Trophoblast cell (in vitro differentiated cells and primary cell): ENCODE results near the gene TAPBP.

ENCODE experiments used
- DNase-seq, 2 donors: peaks; one replicate each; pipeline ENCODE4 v3.0.0-alpha.2; 2016
- H2AFZ ChIP-seq: 2 replicates; pipeline ENCODE4 v1.6.1; 2013; ENCODE audit warnings: low read length, moderate library complexity, mild to moderate bottlenecking; ENCODE audit not compliant: insufficient read depth, poor library complexity
- H2AK5ac ChIP-seq: 2 replicates; pipeline ENCODE4 v1.6.1; 2013; ENCODE audit warnings: mild to moderate bottlenecking, low read length
- H2BK120ac ChIP-seq: 2 replicates; pipeline ENCODE4 v1.6.1; 2013; ENCODE audit warnings: low read length, mild to moderate bottlenecking, moderate library complexity; ENCODE audit not compliant: insufficient read depth, poor library complexity
- H2BK12ac ChIP-seq: 2 replicates; pipeline ENCODE4 v1.6.1; 2013; ENCODE audit warnings: mild to moderate bottlenecking, low read length, moderate library complexity
- H2BK5ac ChIP-seq: 2 replicates; pipeline ENCODE4 v1.6.1; 2013; ENCODE audit warnings: low read length, low read depth, moderate library complexity, mild to moderate bottlenecking; ENCODE audit not compliant: poor library complexity
- H3K14ac ChIP-seq: 2 replicates; pipeline ENCODE4 v1.6.1; 2013; ENCODE audit warnings: mild to moderate bottlenecking, low read length
- H3K18ac ChIP-seq: 2 replicates; pipeline ENCODE4 v1.6.1; 2013; ENCODE audit warnings: mild to moderate bottlenecking, low read length
- H3K23ac ChIP-seq: 2 replicates; pipeline ENCODE4 v1.6.1; 2013; ENCODE audit warnings: low read length
- H3K27ac ChIP-seq: 2 replicates; pipeline ENCODE4 v1.5.1; 2013; ENCODE audit warnings: low read depth, mild to moderate bottlenecking, inconsistent platforms, low read length, moderate library complexity
- H3K27me3 ChIP-seq: 2 replicates; pipeline ENCODE4 v1.6.1; 2013; ENCODE audit warnings: inconsistent platforms, mild to moderate bottlenecking, low read length, moderate library complexity; ENCODE audit not compliant: insufficient read depth
- H3K36me3 ChIP-seq, 2 experiments: 1 replicate in 1 of 2; 2 replicates in 1 of 2; pipeline ENCODE4 v1.6.1; 2013; ENCODE audit warnings: low read length in 2 of 2, mild to moderate bottlenecking in 2 of 2, moderate library complexity in 1 of 2; ENCODE audit not compliant: insufficient read depth in 2 of 2, control insufficient read depth in 1 of 2
- H3K4ac ChIP-seq: 2 replicates; pipeline ENCODE4 v1.6.1; 2013; ENCODE audit warnings: low read depth, mild to moderate bottlenecking, low read length, moderate library complexity
- H3K4me1 ChIP-seq, 2 experiments: 1 replicate in 1 of 2; 2 replicates in 1 of 2; pipeline ENCODE4 v1.6.1; 2013; ENCODE audit warnings: low read length in 2 of 2, mild to moderate bottlenecking in 2 of 2, moderate library complexity in 1 of 2; ENCODE audit not compliant: insufficient read depth in 2 of 2, control insufficient read depth in 1 of 2
- H3K4me2 ChIP-seq: 2 replicates; pipeline ENCODE4 v1.6.1; 2013; ENCODE audit warnings: inconsistent platforms, mild to moderate bottlenecking, low read length, moderate library complexity
- H3K4me3 ChIP-seq: 2 replicates; pipeline ENCODE4 v1.5.1; 2013; ENCODE audit warnings: mild to moderate bottlenecking, low read depth, low read length, inconsistent platforms
- H3K79me1 ChIP-seq: one replicate; pipeline ENCODE4 v1.6.1; 2013; ENCODE audit warnings: low read length
- H3K79me2 ChIP-seq: 2 replicates; pipeline ENCODE4 v1.6.1; 2013; ENCODE audit warnings: low read length, mild to moderate bottlenecking; ENCODE audit not compliant: control insufficient read depth, insufficient read depth, poor library complexity
- H3K9ac ChIP-seq: 2 replicates; pipeline ENCODE4 v1.6.1; 2013; ENCODE audit warnings: mild to moderate bottlenecking, low read length
- H3K9me3 ChIP-seq: 2 replicates; pipeline ENCODE4 v1.6.1; 2013; ENCODE audit warnings: low read depth, mild to moderate bottlenecking, control low read depth, inconsistent platforms, low read length; ENCODE audit not compliant: insufficient read depth
- H4K12ac ChIP-seq: 2 replicates; pipeline ENCODE4 v1.6.1; 2013; ENCODE audit warnings: low read depth, mild to moderate bottlenecking, low read length, moderate library complexity
- H4K8ac ChIP-seq: 2 replicates; pipeline ENCODE4 v1.6.1; 2013; ENCODE audit warnings: low read depth, mild to moderate bottlenecking, low read length, moderate library complexity
- H4K91ac ChIP-seq: one replicate; pipeline ENCODE4 v1.6.1; 2013; ENCODE audit warnings: low read depth, mild to moderate bottlenecking, low read length, moderate library complexity
- WGBS: extraction: QIAGEN DNeasy Blood & Tissue Kit; methylation state at CpG from one replicate; pipeline ENCODE4 v1.1.7; 2013; ENCODE audit warnings: missing lambda C conversion rate; ENCODE audit not compliant: insufficient read length, insufficient coverage; ENCODE audit errors: extremely low coverage; 5-methylcytosine and 5-hydroxymethylcytosine counted together

Gene TAPBP

DNA sequence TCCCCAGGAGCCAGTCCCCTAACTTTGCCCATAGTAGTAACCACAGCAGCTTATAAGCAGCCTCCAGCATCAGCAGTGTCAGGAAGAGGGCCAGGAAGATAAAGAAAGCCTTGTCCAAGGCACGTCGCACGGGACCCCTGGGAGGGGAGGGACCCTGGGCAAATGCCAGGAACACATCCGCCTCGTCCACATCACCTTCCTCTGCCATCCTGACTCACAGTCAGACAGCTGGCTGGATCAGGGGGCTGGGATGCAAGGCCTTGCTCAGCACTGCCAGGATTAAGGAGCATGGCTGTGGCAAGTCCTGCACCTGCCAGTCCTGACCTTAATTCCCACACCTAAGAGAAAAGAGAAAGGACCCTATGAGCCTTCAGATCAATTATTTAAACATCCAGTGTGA, 15.2 kb upstream of the TAPBP start:
- no peaks in the 10 kb centered on the region for H3K36me3 ChIP-seq
- H2BK12ac ChIP-seq: no peak overlapping the region
- H2BK120ac ChIP-seq: no peak overlapping the region
- H3K9ac ChIP-seq: no peak overlapping the region
- no peak overlapping the region for H2AFZ ChIP-seq
- H3K14ac ChIP-seq: no peak overlapping the region
- H3K79me2 ChIP-seq: no peaks in the 10 kb centered on the region
- H2BK5ac ChIP-seq: no peak overlapping the region
- no peak overlapping the region for H2AK5ac ChIP-seq
- no peak overlapping the region for H3K27ac ChIP-seq
- no peak overlapping the region for H3K4ac ChIP-seq
- no peaks in the 10 kb centered on the region for H3K4me1 ChIP-seq
- no peak overlapping the region for H3K4me2 ChIP-seq
- no peaks in the 10 kb centered on the region for H3K79me1 ChIP-seq
- no peak overlapping the region for H3K23ac ChIP-seq
- no peak for DNase-seq
- no peaks in the 10 kb centered on the region for H3K27me3 ChIP-seq
- no peak overlapping the region for H3K4me3 ChIP-seq
- no CpG with 5 or more reads among the region's 5 CpGs for WGBS
- no peak overlapping the region for H3K18ac ChIP-seq
- H3K9me3 ChIP-seq: peaks cover 2% of the 10 kb centered on the region
- H4K12ac ChIP-seq: no peak overlapping the region
- H4K91ac ChIP-seq: no peak overlapping the region
- H4K8ac ChIP-seq: no peak overlapping the region

GRCh38 chr6:33324125-33324524, 10.2 kb upstream of the TAPBP start:
- Histone ChIP-seq H3K27ac (no peak overlapping the region), H2BK120ac (no peak overlapping the region), H3K79me1 (peaks cover 8% of the 10 kb centered on the region), H3K4me1 (peaks cover 17 to 19% of the 10 kb centered on the region in 2 experiments), H3K9ac (no peak overlapping the region), H4K91ac (no peak overlapping the region), H3K4ac (no peak overlapping the region), H3K4me3 (no peak overlapping the region), H2AK5ac (no peak overlapping the region), H3K36me3 (peaks cover 21 to 23% of the 10 kb centered on the region in 2 experiments), H4K12ac (no peak overlapping the region), H4K8ac (no peak overlapping the region), H3K23ac (no peak overlapping the region), H3K18ac (no peak overlapping the region), H3K27me3 (no peaks in the 10 kb centered on the region), H2AFZ (no peak overlapping the region), H3K79me2 (peaks cover 8% of the 10 kb centered on the region), H3K14ac (no peak overlapping the region), H2BK5ac (no peak overlapping the region), H3K4me2 (peak overlapping the region; percentile 80), H3K9me3 (peaks cover 1% of the 10 kb centered on the region), H2BK12ac (no peak overlapping the region)
- DNase-seq: no peak
- WGBS: no CpG with 5 or more reads among the region's 7 CpGs

DNA sequence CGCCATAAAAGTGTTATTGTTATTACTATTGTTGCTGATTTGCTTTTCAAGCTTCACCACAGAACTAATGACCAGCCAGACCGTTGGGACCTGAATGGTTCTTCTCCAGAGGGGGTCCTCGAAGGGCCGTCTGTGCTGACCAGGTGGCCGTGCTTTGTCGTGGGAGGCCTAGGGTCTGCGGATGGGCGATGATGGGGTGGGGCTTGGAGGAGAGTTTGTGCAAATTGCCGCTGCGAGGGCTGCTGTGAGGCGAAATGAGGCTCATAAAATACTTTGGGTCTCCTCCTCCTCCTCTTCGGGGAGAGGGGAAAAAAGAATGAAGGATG, 9.7 kb upstream of the TAPBP start:
- Histone ChIP-seq H3K18ac (no peak overlapping the region), H2BK5ac (no peak overlapping the region), H3K79me1 (peaks cover 8% of the 10 kb centered on the region), H3K4me3 (no peak overlapping the region), H2AK5ac (no peak overlapping the region), H2BK12ac (no peak overlapping the region), H3K27me3 (no peaks in the 10 kb centered on the region), H3K9me3 (no peaks in the 10 kb centered on the region), H3K79me2 (peaks cover 8% of the 10 kb centered on the region), H3K9ac (no peak overlapping the region), H3K36me3 (peaks cover 25 to 28% of the 10 kb centered on the region in 2 experiments), H3K4ac (no peak overlapping the region), H4K8ac (no peak overlapping the region), H3K23ac (no peak overlapping the region), H2AFZ (peak overlapping the region; percentile 40), H4K12ac (no peak overlapping the region), H3K27ac (no peak overlapping the region), H3K4me2 (peak overlapping the region; percentile 80), H2BK120ac (no peak overlapping the region), H3K14ac (no peak overlapping the region), H4K91ac (no peak overlapping the region), H3K4me1 (peaks cover 20 to 23% of the 10 kb centered on the region in 2 experiments)
- no CpG with 5 or more reads among the region's 12 CpGs for WGBS
- no peak for DNase-seq

DNA sequence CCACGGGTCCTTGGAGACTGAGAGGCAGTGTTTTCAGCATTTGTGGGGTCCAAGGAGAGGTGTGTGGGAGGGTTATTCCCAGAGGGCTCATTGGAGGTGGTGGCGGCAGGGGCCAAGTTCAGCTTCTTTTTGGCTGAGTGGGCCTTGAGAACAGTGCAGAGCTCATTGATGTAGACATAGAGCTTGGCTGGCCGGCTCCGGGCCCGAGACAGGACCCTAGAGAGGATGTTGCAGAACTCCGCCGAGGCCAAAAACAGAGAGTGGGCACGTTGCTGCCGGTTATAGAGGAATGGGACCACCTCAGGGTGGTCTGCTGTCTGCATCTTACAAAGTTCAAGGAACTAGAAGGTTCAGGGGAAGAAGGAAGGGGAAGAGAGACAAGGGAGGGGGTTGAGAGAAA, 7.3 kb upstream of the TAPBP start:
- no peak overlapping the region for H3K4me3 ChIP-seq
- H3K36me3 ChIP-seq: peaks cover 30 to 33% of the 10 kb centered on the region in 2 experiments
- no peak overlapping the region for H3K4me2 ChIP-seq
- no peak overlapping the region for H4K91ac ChIP-seq
- no peak overlapping the region for H3K9ac ChIP-seq
- no peak overlapping the region for H2AFZ ChIP-seq
- H3K23ac ChIP-seq: no peak overlapping the region
- H3K4ac ChIP-seq: no peak overlapping the region
- peaks cover 10% of the 10 kb centered on the region for H3K79me2 ChIP-seq
- H3K27me3 ChIP-seq: no peaks in the 10 kb centered on the region
- no peak overlapping the region for H3K27ac ChIP-seq
- H3K14ac ChIP-seq: no peak overlapping the region
- H2AK5ac ChIP-seq: no peak overlapping the region
- H3K79me1 ChIP-seq: peaks cover 11% of the 10 kb centered on the region
- no peak overlapping the region for H2BK12ac ChIP-seq
- no peak overlapping the region for H4K8ac ChIP-seq
- no peak overlapping the region for H2BK5ac ChIP-seq
- no peak for DNase-seq
- WGBS: no CpG with 5 or more reads among the region's 9 CpGs
- no peak overlapping the region for H2BK120ac ChIP-seq
- H4K12ac ChIP-seq: no peak overlapping the region
- H3K4me1 ChIP-seq: peaks cover 20 to 27% of the 10 kb centered on the region in 2 experiments
- H3K18ac ChIP-seq: no peak overlapping the region
- no peaks in the 10 kb centered on the region for H3K9me3 ChIP-seq
